ENCODE measurements around the gene ZNF74. TPM values are rescaled to one million over a fixed set of nuclear protein-coding genes. Genes with fewer than 3 reads are reported as not detected.

The ZNF74 gene
- total RNA-seq, 1 experiment from 2014 or later, result 34.3 TPM

DNA sequence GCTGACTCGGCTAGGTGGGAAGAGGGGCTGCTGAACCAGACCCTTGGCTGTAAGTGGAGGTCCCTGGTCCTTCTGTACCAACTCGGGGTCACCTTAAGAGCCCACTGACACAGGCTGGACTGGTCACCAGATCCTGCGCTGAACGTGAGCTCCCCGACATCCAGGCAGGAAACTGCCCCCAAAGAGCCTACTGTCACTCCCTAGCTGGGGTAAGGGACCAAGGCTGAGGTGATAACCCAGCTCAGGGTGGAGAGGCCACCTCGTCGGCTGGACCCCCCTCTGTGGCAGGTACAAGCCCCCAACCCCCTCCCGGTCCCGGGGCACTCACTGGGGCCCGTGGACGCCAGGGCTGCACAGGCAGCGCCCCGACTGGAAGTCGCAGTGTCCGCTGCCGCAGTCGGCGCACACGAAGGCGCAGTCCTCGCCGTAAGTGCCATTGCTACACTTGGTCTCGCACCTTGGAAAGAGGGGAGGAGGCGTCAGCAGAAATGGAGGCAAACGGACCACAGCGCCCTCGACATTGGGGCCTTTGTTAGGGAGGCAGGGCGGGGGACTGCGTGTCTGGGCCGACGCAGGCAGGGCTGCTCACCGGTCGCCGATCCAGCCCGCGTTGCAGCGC lies 36.3 kb downstream of the ZNF74 start:
- Histone ChIP-seq H3K27me3 (ENCODE audit: insufficient read depth, low read length) (no peaks in the 10 kb centered on the region; the same call in 1 of the 2 replicates), H2BK120ac (ENCODE audit: low read depth, low read length, poor library complexity, severe bottlenecking) (no peak overlapping the region), H2BK5ac (ENCODE audit: insufficient read length, low read length) (no peak overlapping the region)

More for the DNA sequence above, 36.3 kb downstream of the ZNF74 start:
- Histone ChIP-seq H3K18ac (ENCODE audit: insufficient read length, low read depth, low read length) (no peak overlapping the region), H4K8ac (replicated peaks; ENCODE audit: insufficient read length, low read depth, low read length) (no peak overlapping the region), H2BK12ac (ENCODE audit: insufficient read length, low read depth, low read length) (no peak overlapping the region), H2AFZ (ENCODE audit: low read length) (no peak overlapping the region), H3K23ac (ENCODE audit: insufficient read length, low read depth, low read length) (no peak overlapping the region), H2BK20ac (ENCODE audit: low read depth, low read length, poor library complexity, severe bottlenecking) (no peak overlapping the region), H3K79me2 (ENCODE audit: insufficient read depth, low read length) (no peaks in the 10 kb centered on the region), H3K23me2 (ENCODE audit: insufficient read length, low read depth, low read length, poor library complexity, severe bottlenecking) (peaks cover 8% of the 10 kb centered on the region), H2BK15ac (ENCODE audit: low read depth, low read length) (no peak overlapping the region), H4K91ac (ENCODE audit: insufficient read length, low read depth, low read length) (no peak overlapping the region), H3K9me3 (ENCODE audit: control insufficient read depth, low read depth, low read length) (no peaks in the 10 kb centered on the region), H2AK5ac (ENCODE audit: insufficient read length, low read length) (no peak overlapping the region), H3K4me2 (ENCODE audit: insufficient read depth, insufficient read length, low read length) (peak overlapping the region; percentile 40), H3K56ac (ENCODE audit: insufficient read length, low read depth, low read length) (no peak overlapping the region), H3K79me1 (ENCODE audit: insufficient read depth, low read depth, low read length, poor library complexity, severe bottlenecking) (no peaks in the 10 kb centered on the region), H3K4ac (ENCODE audit: low read depth, low read length) (no peak overlapping the region), H3K27ac (ENCODE audit: insufficient read length, low read depth, low read length) (no peak overlapping the region), H4K20me1 (ENCODE audit: control insufficient read depth, insufficient read depth, insufficient read length) (peaks cover 3% of the 10 kb centered on the region), H3K14ac (ENCODE audit: insufficient read depth, low read length) (no peak overlapping the region), H4K5ac (ENCODE audit: insufficient read length, low read depth, low read length) (no peak overlapping the region), H3T11ph (ENCODE audit: low read length) (no peak overlapping the region), H3K4me1 (ENCODE audit: insufficient read depth, low read length) (no peaks in the 10 kb centered on the region), H3K9ac (ENCODE audit: extremely low read depth, insufficient read length, low read length) (no peak overlapping the region)
- Mint-ChIP-seq H3K36me3 (ENCODE audit: insufficient read depth in 1 of 3, low read depth in 3 of 3) (peaks cover 0 to 21% (median 11%) of the 10 kb centered on the region in 3 experiments; a peak in 4 of 7 replicates), H3K4me1 (peaks cover 4 to 6% of the 10 kb centered on the region in 2 experiments), H3K27ac (no peak overlapping the region), H3K4me3 (peak overlapping the region; percentile 25 to 71; a peak in 4 of 5 replicates), H3K27me3 (ENCODE audit: low read depth) (peaks cover 63% of the 10 kb centered on the region), H3K9me3 (no peaks in the 10 kb centered on the region)
- DNase-seq, result peak; percentile 29
- TF ChIP-seq, protein P1, sequence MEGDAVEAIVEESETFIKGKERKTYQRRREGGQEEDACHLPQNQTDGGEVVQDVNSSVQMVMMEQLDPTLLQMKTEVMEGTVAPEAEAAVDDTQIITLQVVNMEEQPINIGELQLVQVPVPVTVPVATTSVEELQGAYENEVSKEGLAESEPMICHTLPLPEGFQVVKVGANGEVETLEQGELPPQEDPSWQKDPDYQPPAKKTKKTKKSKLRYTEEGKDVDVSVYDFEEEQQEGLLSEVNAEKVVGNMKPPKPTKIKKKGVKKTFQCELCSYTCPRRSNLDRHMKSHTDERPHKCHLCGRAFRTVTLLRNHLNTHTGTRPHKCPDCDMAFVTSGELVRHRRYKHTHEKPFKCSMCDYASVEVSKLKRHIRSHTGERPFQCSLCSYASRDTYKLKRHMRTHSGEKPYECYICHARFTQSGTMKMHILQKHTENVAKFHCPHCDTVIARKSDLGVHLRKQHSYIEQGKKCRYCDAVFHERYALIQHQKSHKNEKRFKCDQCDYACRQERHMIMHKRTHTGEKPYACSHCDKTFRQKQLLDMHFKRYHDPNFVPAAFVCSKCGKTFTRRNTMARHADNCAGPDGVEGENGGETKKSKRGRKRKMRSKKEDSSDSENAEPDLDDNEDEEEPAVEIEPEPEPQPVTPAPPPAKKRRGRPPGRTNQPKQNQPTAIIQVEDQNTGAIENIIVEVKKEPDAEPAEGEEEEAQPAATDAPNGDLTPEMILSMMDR (conservative IDR thresholded peaks at IDR 0.05), result no peak
- WGBS (ENCODE audit: extremely low coverage, insufficient read length, low lambda C conversion rate), result no CpG with 5 or more reads among the region's 37 CpGs

Data from H9 (cell line).